ENCODE data around the gene ZCCHC24.
A peak's percentile ranks its signal among the peaks of the same experiment; 100 is the strongest.

Gene ZCCHC24

DNA sequence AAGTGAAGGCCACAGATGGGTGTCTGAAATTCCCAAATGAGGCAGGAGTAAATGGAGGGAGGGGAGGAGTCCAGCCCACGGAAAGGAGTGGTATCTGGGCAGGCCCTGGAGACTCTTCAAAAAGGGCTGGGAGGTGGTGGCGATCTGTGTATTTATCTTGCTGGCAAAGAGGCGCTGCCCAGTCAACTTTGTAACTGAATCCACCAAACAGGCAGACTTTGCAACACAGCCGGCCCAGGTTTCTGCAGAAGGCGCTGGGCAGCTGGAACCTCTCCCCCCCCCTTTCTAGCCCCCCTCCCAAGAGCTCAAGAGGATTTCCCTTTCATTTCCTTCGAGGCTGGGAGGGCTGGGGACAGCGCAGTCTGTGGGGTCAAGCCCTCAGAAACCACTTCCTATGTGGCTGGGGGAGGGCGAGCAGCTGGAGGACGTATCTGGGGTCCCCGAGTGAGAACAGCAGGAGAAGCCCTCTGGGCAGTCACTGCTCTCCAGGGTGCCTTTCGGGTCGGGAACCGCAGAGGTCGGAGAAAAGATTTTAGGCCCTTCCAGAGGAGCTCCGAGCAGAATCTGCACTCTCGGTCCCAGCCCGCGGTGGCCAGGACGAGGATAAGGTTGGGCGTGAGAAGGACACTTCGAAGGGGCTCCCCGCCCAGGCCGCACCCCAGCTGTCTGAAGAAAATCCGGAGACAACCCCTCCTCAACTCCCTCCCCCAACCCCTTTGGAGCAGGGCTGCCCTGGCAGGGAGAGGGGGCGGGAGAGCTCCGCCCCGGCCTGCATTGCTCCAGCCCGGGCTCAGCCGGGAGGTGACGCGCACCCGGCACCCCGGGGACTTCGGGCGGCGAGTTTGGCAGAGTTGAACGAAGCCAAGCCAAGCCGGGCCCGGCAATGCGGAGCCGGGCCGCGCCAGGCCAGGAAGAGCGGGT is 965 bp downstream of the ZCCHC24 start:
- no peak overlapping the region for H3K4ac ChIP-seq (ENCODE audit: low read depth, low read length)
- no peaks in the 10 kb centered on the region for H3K36me3 ChIP-seq (ENCODE audit: control insufficient read depth, insufficient read depth, low read length)
- peak overlapping the region; percentile 85 for H3K56ac ChIP-seq (ENCODE audit: low read length)
- no peak overlapping the region for H2BK120ac ChIP-seq (ENCODE audit: low read depth, low read length)
- H3K4me3 ChIP-seq (ENCODE audit: low read length), result peak overlapping the region; percentile 38
- H2BK15ac ChIP-seq (replicated peaks; ENCODE audit: low read depth), result no peak overlapping the region
- H2BK5ac ChIP-seq (ENCODE audit: low read length), result no peak overlapping the region
- H3K4me1 ChIP-seq (ENCODE audit: control insufficient read depth, low read depth, low read length), result peaks cover 13% of the 10 kb centered on the region
- DNase-seq, result peak; percentile 68
- H3K23ac ChIP-seq (ENCODE audit: low read length), result no peak overlapping the region
- H4K5ac ChIP-seq (ENCODE audit: low read length), result no peak overlapping the region
- peak overlapping the region; percentile 75 for H3K9ac ChIP-seq (ENCODE audit: low read length)
- no peak overlapping the region for H2AK5ac ChIP-seq (ENCODE audit: low read length)
- H3K27ac ChIP-seq (ENCODE audit: low read depth, low read length), result no peak overlapping the region
- peak overlapping the region; percentile 80 for H3K4me2 ChIP-seq (ENCODE audit: low read length)
- H3K79me2 ChIP-seq (ENCODE audit: control insufficient read depth, insufficient read depth, low read length), result no peaks in the 10 kb centered on the region
- H3K27me3 ChIP-seq (ENCODE audit: insufficient read depth, low read length, poor library complexity), result no peaks in the 10 kb centered on the region
- H3K18ac ChIP-seq (ENCODE audit: low read length), result peak overlapping the region; percentile 41
- no CpG with 5 or more reads among the region's 44 CpGs for WGBS (ENCODE audit: extremely low coverage, insufficient coverage, low lambda C conversion rate)
- no peaks in the 10 kb centered on the region for H3K79me1 ChIP-seq (ENCODE audit: low read length)
- no peak overlapping the region for H4K8ac ChIP-seq (ENCODE audit: low read depth, low read length)

DNA sequence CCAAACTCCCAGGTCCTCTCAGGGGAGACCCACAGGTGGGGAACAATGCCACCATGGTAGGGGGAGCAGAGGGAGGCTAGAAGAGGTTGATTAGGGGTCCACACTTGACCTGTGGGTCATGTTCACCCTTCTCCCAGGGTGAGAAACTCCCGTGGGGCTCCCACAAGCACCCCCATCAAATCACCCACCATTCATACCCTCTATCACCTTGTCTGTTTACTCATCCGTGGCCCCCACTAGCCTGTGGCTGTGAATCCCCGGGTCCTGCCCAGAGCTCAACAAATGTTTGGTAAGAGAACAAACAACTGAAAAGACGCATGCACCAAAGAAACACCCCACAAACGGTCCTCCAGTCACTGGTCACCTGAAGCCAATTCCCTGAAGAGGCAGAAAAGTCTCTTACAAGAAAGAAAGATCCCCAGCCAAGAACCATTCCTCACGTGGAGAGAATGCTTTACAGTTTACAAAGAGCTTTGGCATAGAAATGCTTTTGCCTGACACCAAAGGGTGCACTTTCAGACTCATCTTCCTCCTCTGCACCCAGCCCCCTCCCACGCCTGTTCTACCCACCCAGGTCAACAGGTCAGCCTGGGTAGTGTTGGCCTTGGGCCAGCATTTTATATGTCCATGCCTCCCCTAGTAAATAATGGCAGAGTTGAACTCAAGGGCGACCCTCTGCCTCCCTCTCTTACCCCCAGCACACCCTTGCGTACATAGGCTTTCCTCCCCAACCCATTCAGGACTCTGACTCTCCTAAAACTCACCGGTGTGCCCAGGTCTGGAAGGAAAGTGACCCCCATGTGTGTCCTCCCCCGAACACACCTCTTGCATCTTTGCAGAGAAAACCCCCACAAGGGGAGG is 1.9 kb downstream of the ZCCHC24 start:
- H4K5ac ChIP-seq (ENCODE audit: low read length), result no peak overlapping the region
- H4K8ac ChIP-seq (ENCODE audit: low read depth, low read length), result no peak overlapping the region
- no peak overlapping the region for H2BK120ac ChIP-seq (ENCODE audit: low read depth, low read length)
- peaks cover 5% of the 10 kb centered on the region for H3K4me1 ChIP-seq (ENCODE audit: control insufficient read depth, low read depth, low read length)
- H3K27me3 ChIP-seq (ENCODE audit: insufficient read depth, low read length, poor library complexity), result no peaks in the 10 kb centered on the region
- H3K27ac ChIP-seq (ENCODE audit: low read depth, low read length), result no peak overlapping the region
- H2AK5ac ChIP-seq (ENCODE audit: low read length), result peak overlapping the region; percentile 66
- no peak overlapping the region for H2BK5ac ChIP-seq (ENCODE audit: low read length)
- H3K79me1 ChIP-seq (ENCODE audit: low read length), result no peaks in the 10 kb centered on the region
- H3K36me3 ChIP-seq (ENCODE audit: control insufficient read depth, insufficient read depth, low read length), result no peaks in the 10 kb centered on the region
- H3K9ac ChIP-seq (ENCODE audit: low read length), result peak overlapping the region; percentile 75
- no peak for DNase-seq
- H3K4me2 ChIP-seq (ENCODE audit: low read length), result peak overlapping the region; percentile 80
- no peak overlapping the region for H3K4ac ChIP-seq (ENCODE audit: low read depth, low read length)
- peak overlapping the region; percentile 85 for H3K56ac ChIP-seq (ENCODE audit: low read length)
- H3K4me3 ChIP-seq (ENCODE audit: low read length), result no peak overlapping the region
- H3K79me2 ChIP-seq (ENCODE audit: control insufficient read depth, insufficient read depth, low read length), result no peaks in the 10 kb centered on the region
- no peak overlapping the region for H3K18ac ChIP-seq (ENCODE audit: low read length)
- H3K23ac ChIP-seq (ENCODE audit: low read length), result no peak overlapping the region
- no peak overlapping the region for H2BK15ac ChIP-seq (replicated peaks; ENCODE audit: low read depth)
- no CpG with 5 or more reads among the region's 11 CpGs for WGBS (ENCODE audit: extremely low coverage, insufficient coverage, low lambda C conversion rate)

DNA sequence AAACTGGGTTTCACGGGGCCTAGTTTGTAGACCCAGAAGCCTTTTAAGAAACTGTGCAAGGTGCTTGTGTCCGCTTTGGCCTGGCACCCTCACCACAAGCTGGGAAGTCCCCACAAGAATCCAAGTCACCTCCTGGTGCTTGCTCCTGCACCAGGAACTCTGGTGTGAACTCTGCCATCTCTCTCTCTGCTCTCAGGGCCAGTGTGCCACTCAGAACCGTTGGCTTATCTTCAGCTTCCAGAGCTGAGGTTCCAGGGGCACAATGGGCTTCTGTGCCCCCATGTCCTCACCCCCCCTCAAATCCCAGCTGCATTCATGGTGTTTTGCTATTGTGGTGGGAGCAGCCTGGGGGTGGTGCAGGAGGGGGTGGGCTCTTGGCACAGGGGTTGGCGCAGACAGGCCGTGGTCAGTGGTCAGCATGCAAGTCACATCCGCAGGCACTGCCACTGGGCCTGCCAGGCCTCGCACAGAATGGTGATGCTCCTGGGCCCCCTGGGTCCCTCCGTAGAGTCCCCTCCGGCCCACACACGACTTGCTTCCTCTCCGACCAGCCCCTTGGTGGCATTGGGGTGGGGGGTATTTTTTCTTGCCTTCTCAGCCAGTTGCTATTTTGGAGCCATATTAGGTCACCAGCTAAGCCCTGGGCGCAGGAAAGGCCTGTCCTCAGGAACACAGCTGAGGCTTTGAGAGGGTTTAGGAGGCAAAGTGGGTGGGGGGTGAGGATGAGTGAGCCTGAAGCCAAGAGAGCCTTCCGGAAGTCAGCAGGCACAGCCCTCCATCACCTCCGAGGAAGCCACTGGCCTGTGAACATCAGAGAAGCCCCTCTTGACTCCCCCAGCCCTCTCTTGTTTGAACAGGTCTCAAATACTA is 3.0 kb downstream of the ZCCHC24 start:
- Histone ChIP-seq H3K27me3 (ENCODE audit: insufficient read depth, low read length, poor library complexity) (no peaks in the 10 kb centered on the region), H3K79me1 (ENCODE audit: low read length) (no peaks in the 10 kb centered on the region), H3K18ac (ENCODE audit: low read length) (no peak overlapping the region), H3K4me2 (ENCODE audit: low read length) (no peak overlapping the region), H3K79me2 (ENCODE audit: control insufficient read depth, insufficient read depth, low read length) (no peaks in the 10 kb centered on the region), H3K36me3 (ENCODE audit: control insufficient read depth, insufficient read depth, low read length) (no peaks in the 10 kb centered on the region), H2BK5ac (ENCODE audit: low read length) (no peak overlapping the region), H3K27ac (ENCODE audit: low read depth, low read length) (no peak overlapping the region), H3K4me3 (ENCODE audit: low read length) (no peak overlapping the region), H2BK120ac (ENCODE audit: low read depth, low read length) (no peak overlapping the region), H4K8ac (ENCODE audit: low read depth, low read length) (no peak overlapping the region), H3K23ac (ENCODE audit: low read length) (peak overlapping the region; percentile 15), H3K4ac (ENCODE audit: low read depth, low read length) (no peak overlapping the region), H3K56ac (ENCODE audit: low read length) (no peak overlapping the region), H3K9ac (ENCODE audit: low read length) (no peak overlapping the region), H2BK15ac (replicated peaks; ENCODE audit: low read depth) (no peak overlapping the region), H2AK5ac (ENCODE audit: low read length) (no peak overlapping the region), H4K5ac (ENCODE audit: low read length) (no peak overlapping the region), H3K4me1 (ENCODE audit: control insufficient read depth, low read depth, low read length) (peaks cover 5% of the 10 kb centered on the region)
- no CpG with 5 or more reads among the region's 14 CpGs for WGBS (ENCODE audit: extremely low coverage, insufficient coverage, low lambda C conversion rate)
- DNase-seq, result no peak

DNA sequence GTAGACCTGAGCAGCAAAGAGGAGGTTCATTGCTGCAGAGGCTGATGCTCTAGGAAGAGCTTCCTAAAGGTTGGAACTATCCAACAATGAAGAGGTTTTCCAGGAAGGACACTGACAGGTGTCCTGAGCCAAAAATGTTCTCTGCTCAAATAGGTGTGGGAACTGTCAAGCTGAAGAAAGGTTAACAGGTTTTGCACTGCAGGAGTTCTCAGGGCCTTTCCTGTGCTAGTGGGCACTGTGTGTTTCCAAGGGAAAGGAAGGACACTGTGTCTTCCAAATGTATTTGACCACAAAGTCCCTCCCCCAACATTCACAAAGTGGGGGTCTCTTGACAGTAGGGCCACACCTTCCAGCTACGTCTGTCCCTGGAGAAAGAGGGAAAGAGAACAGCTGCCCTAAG is 4.0 kb downstream of the ZCCHC24 start:
- Histone ChIP-seq H3K79me2 (ENCODE audit: control insufficient read depth, insufficient read depth, low read length) (no peaks in the 10 kb centered on the region), H4K8ac (ENCODE audit: low read depth, low read length) (no peak overlapping the region), H3K56ac (ENCODE audit: low read length) (no peak overlapping the region), H3K9ac (ENCODE audit: low read length) (no peak overlapping the region), H3K27me3 (ENCODE audit: insufficient read depth, low read length, poor library complexity) (no peaks in the 10 kb centered on the region), H2BK15ac (replicated peaks; ENCODE audit: low read depth) (no peak overlapping the region), H3K4me3 (ENCODE audit: low read length) (no peak overlapping the region), H3K4ac (ENCODE audit: low read depth, low read length) (no peak overlapping the region), H4K5ac (ENCODE audit: low read length) (no peak overlapping the region), H3K79me1 (ENCODE audit: low read length) (no peaks in the 10 kb centered on the region), H3K23ac (ENCODE audit: low read length) (no peak overlapping the region), H2AK5ac (ENCODE audit: low read length) (no peak overlapping the region), H2BK5ac (ENCODE audit: low read length) (no peak overlapping the region), H3K36me3 (ENCODE audit: control insufficient read depth, insufficient read depth, low read length) (no peaks in the 10 kb centered on the region), H3K27ac (ENCODE audit: low read depth, low read length) (no peak overlapping the region), H2BK120ac (ENCODE audit: low read depth, low read length) (no peak overlapping the region), H3K18ac (ENCODE audit: low read length) (no peak overlapping the region), H3K4me2 (ENCODE audit: low read length) (no peak overlapping the region), H3K4me1 (ENCODE audit: control insufficient read depth, low read depth, low read length) (peaks cover 5% of the 10 kb centered on the region)
- DNase-seq, result no peak
- no CpG with 5 or more reads among the region's 1 CpG for WGBS (ENCODE audit: extremely low coverage, insufficient coverage, low lambda C conversion rate)

DNA sequence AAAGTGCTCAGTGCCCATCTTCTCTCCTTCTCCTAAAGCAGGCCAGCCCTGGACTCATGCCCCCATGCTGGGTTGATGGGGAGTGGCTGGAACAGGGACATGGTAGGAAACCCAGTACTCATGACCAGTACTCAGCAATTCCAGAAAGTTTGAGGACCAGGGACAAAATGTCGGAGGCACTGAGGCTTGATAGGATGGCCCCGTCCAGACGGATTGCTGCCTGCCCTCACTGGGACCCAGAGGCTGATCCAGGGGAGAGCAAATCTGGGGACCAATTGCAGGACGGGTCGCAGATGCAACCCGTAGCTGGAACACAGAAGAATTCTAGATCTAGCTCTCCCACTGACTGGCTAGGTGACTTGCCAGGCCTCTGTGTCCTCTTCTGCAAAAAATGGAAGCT is 5.1 kb downstream of the ZCCHC24 start:
- H3K9ac ChIP-seq (ENCODE audit: low read length), result no peak overlapping the region
- no peak overlapping the region for H2BK5ac ChIP-seq (ENCODE audit: low read length)
- H3K23ac ChIP-seq (ENCODE audit: low read length), result no peak overlapping the region
- no peak overlapping the region for H4K5ac ChIP-seq (ENCODE audit: low read length)
- H3K79me1 ChIP-seq (ENCODE audit: low read length), result no peaks in the 10 kb centered on the region
- H2AK5ac ChIP-seq (ENCODE audit: low read length), result no peak overlapping the region
- H2BK120ac ChIP-seq (ENCODE audit: low read depth, low read length), result no peak overlapping the region
- WGBS (ENCODE audit: extremely low coverage, insufficient coverage, low lambda C conversion rate), result no CpG with 5 or more reads among the region's 6 CpGs
- H3K79me2 ChIP-seq (ENCODE audit: control insufficient read depth, insufficient read depth, low read length), result no peaks in the 10 kb centered on the region
- H3K4ac ChIP-seq (ENCODE audit: low read depth, low read length), result no peak overlapping the region
- H3K18ac ChIP-seq (ENCODE audit: low read length), result no peak overlapping the region
- no peak overlapping the region for H3K4me2 ChIP-seq (ENCODE audit: low read length)
- H3K4me3 ChIP-seq (ENCODE audit: low read length), result no peak overlapping the region
- no peak overlapping the region for H2BK15ac ChIP-seq (replicated peaks; ENCODE audit: low read depth)
- H3K27me3 ChIP-seq (ENCODE audit: insufficient read depth, low read length, poor library complexity), result no peaks in the 10 kb centered on the region
- no peak for DNase-seq
- peaks cover 11% of the 10 kb centered on the region for H3K4me1 ChIP-seq (ENCODE audit: control insufficient read depth, low read depth, low read length)
- H3K27ac ChIP-seq (ENCODE audit: low read depth, low read length), result no peak overlapping the region
- H4K8ac ChIP-seq (ENCODE audit: low read depth, low read length), result no peak overlapping the region
- no peaks in the 10 kb centered on the region for H3K36me3 ChIP-seq (ENCODE audit: control insufficient read depth, insufficient read depth, low read length)
- no peak overlapping the region for H3K56ac ChIP-seq (ENCODE audit: low read length)

All from mesendoderm (in vitro differentiated cells).